Omental fat pad (tissue), 4 donors: ENCODE results near the gene PHYKPL. TPM values are rescaled to one million over a fixed set of nuclear protein-coding genes. Genes with fewer than 3 reads are reported as not detected.
"Not testable (repeated sequence)": the region's sequence is repeated elsewhere in the genome, so short reads cannot be mapped to it uniquely, and the experiment has no call there.

Experiments used
- ATAC-seq: fragments of 150-250 bp; one replicate; pipeline ENCODE4 v1.9.1; 2016; ENCODE audit warnings: mild to moderate bottlenecking, moderate library complexity; ENCODE audit not compliant: low FRiP score
- DNase-seq: peaks from one replicate; pipeline ENCODE4 v3.0.0-alpha.2; 2019; ENCODE audit warnings: low spot score
- total RNA-seq, 4 donors: library from RNA; depleted of rRNA; stranded (reverse); fragments of >200 nt; gene quantifications; one replicate each; pipeline ENCODE4 v1.1.0, GENCODE V29; 2016
- TF ChIP-seq, protein P1 (sequence below), 3 donors: fragments of 450-650 bp; IDR thresholded peaks; one replicate each; pipeline ENCODE4 v1.5.1; 2016 to 2017; ENCODE audit warnings: antibody characterized with exemption in 3 of 3, mild to moderate bottlenecking in 3 of 3, moderate library complexity in 2 of 3

Gene PHYKPL
- total RNA-seq, 4 donors from 2014 or later, result 62.3 to 104 (median 82.0) TPM

DNA sequence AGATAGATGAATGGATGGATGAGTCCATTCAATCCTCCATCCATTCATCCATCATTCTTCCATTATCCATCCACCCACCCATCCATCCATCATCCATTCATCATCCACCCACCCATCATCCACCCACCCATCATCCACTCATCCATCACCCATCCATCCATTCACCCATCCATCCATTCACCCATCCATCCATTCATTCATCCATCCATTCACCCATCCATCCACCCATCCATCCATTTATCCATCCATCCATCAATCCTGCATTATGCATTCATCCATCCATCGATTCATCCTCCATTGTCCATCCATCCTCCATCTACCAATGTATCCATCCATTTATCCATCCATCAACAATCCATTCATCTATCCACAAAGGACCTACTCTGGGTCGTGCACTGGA lies 12.8 kb upstream of the PHYKPL start:
- no peak for DNase-seq
- TF ChIP-seq, protein P1, sequence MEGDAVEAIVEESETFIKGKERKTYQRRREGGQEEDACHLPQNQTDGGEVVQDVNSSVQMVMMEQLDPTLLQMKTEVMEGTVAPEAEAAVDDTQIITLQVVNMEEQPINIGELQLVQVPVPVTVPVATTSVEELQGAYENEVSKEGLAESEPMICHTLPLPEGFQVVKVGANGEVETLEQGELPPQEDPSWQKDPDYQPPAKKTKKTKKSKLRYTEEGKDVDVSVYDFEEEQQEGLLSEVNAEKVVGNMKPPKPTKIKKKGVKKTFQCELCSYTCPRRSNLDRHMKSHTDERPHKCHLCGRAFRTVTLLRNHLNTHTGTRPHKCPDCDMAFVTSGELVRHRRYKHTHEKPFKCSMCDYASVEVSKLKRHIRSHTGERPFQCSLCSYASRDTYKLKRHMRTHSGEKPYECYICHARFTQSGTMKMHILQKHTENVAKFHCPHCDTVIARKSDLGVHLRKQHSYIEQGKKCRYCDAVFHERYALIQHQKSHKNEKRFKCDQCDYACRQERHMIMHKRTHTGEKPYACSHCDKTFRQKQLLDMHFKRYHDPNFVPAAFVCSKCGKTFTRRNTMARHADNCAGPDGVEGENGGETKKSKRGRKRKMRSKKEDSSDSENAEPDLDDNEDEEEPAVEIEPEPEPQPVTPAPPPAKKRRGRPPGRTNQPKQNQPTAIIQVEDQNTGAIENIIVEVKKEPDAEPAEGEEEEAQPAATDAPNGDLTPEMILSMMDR (IDR thresholded peaks at IDR 0.05), result no peak
- no peak for ATAC-seq

- TF ChIP-seq, protein P1 (IDR thresholded peaks at IDR 0.05), result no peak
- no peak for DNase-seq
- ATAC-seq, result no peak
Measured at GRCh38 chr5:178244576-178244975, 12.0 kb upstream of the PHYKPL start.

- DNase-seq (no peak), ATAC-seq (no peak)
- TF ChIP-seq, protein P1 (IDR thresholded peaks at IDR 0.05), result no peak
Measured at GRCh38 chr5:178242416-178242815, 9.8 kb upstream of the PHYKPL start.

DNA sequence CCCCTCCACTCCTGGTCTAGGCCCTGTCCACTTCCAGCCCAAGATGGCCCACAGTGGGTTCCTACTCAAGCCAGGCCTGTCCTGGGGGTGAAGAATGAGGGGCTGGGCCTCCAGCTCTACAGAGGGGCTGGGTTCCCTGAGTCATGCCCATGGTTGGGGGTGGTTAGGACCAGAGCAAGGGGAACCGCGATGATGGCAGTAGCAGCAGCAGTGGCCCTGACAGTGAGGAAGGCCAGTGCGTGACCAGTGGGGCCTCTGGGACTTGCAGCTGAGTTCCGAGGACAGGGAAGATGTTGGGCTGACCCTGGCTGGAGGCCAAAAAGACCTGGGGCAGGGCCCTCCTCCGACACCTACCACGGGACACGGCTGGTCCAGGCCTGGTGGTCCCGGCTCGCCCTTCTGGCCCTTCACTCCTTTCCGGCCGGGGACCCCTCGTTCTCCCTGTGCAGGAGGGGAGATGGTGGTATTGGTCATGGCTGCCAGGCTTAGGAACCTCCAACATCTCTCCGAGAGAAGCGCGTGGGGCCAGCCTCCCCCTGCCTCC lies 9.2 kb upstream of the PHYKPL start:
- ATAC-seq (no peak), DNase-seq (no peak)
- TF ChIP-seq, protein P1 (IDR thresholded peaks at IDR 0.05), result no peak

DNA sequence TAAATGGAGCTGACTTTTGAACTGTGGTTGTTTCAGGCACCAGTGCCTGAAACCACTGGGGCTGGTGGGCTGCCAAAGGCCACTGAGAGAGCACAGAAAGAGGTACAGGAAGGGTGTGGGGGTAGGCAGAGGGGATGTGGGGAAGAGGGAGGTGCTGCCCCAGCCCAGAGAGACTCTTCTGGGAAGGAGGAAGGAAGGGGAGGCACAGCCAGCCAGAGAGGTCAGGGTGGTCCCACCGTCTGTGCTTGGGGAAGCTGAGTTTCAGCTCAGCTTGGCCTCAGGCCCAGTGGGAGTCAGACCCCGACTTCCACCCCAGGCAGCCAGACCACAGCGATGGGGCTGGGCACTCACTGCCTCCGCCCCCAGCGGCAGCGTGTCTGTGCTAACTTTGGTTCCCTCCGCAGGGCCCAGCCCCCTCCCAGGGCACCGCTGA lies 8.6 kb upstream of the PHYKPL start:
- TF ChIP-seq, protein P1 (IDR thresholded peaks at IDR 0.05), result no peak
- DNase-seq, result no peak
- no peak for ATAC-seq

DNA sequence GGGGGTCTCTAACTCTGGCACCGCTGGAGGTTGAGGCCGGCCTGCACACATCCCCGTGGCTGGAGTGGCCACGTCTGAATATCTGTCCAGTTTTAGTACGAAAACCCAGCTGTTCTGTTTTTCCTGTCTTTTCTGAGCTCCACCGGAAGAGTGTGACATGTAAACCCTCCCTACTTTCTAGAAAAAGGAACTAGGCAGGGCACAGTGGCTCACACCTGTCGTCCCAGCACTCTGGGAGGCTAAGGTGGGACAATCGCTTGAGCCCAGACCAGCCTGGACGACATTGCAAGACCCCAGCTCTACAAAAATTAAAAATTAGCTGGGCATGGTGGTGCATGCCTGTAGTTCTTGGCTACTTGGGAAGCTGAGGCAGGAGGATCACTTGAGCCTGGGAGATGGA lies 8.2 kb upstream of the PHYKPL start:
- TF ChIP-seq, protein P1 (IDR thresholded peaks at IDR 0.05), result no peak
- no peak for ATAC-seq
- no peak for DNase-seq

- TF ChIP-seq, protein P1 (IDR thresholded peaks at IDR 0.05), result no peak
- DNase-seq, result no peak
- no peak for ATAC-seq
Measured at GRCh38 chr5:178240341-178240741, 7.7 kb upstream of the PHYKPL start.

DNA sequence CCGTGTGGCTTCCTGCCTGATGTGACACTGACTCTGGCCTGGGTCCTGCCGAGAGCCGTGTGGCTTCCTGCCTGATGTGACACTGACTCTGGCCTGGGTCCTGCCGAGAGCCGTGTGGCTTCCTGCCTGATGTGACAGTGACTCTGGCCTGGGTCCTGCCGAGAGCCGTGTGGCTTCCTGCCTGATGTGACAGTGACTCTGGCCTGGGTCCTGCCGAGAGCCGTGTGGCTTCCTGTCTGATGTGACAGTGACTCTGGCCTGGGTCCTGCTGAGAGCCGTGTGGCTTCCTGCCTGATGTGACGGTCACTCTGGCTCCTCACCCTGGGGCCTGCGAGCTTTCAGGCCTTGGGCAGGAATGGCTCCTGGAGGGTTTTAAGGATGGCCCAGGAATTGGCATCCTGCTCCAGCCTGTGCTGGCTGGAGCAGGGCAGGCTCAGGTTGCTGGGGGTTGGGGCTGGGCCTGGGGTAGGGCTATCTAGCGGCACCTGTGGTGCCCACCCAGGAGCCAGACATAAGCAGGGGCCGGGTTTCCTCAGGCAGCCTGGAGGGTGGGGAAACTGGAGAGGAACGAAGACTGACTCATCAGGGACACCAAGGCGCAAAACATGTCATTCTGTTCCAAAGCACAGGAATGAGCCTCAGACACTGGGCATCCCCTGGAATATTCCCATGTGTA lies 7.2 kb upstream of the PHYKPL start:
- not testable (repeated sequence) for DNase-seq

More for the DNA sequence above, 7.2 kb upstream of the PHYKPL start:
- not testable (repeated sequence) for ATAC-seq
